GM20000 (cell line): ENCODE data around the gene TXN.
"Not testable (repeated sequence)": the region's sequence is repeated elsewhere in the genome, so short reads cannot be mapped to it uniquely, and the experiment has no call there.

ENCODE experiments used
- DNase-seq: peaks from one replicate; pipeline ENCODE4 v3.0.0; 2012; ENCODE audit warnings: low spot score
- CTCF ChIP-seq: IDR thresholded peaks from 2 replicates; pipeline ENCODE4 v1.5.1; 2012; ENCODE audit warnings: mild to moderate bottlenecking, control low read depth; ENCODE audit errors: extremely low read depth, missing control alignments

Gene TXN

GRCh38 chr9:110208031-110208430, 48.3 kb downstream of the TXN start, which contains the start of gene C9orf152:
Gene C9orf152 (minus strand): TSS chr9:110208159. CDS start chr9:110207579, 580 bp downstream.
- TF ChIP-seq CTCF: no peak
- no peak for DNase-seq

- DNase-seq: no peak
- TF ChIP-seq CTCF: no peak
These were observed 49.2 kb downstream of the TXN start for GRCh38 chr9:110207071-110207641.

- no peak for TF ChIP-seq CTCF
- no peak for DNase-seq
These were observed 49.9 kb downstream of the TXN start for GRCh38 chr9:110206389-110206788.

- not testable (repeated sequence) for DNase-seq
These were observed 50.7 kb downstream of the TXN start for GRCh38 chr9:110205612-110206011.

GRCh38 chr9:110202232-110202631, 54.1 kb downstream of the TXN start:
- no peak for DNase-seq
- no peak for TF ChIP-seq CTCF

GRCh38 chr9:110199643-110200042, 56.7 kb downstream of the TXN start:
- no peak for TF ChIP-seq CTCF
- no peak for DNase-seq

GRCh38 chr9:110198357-110198756, 58.0 kb downstream of the TXN start:
- DNase-seq: no peak
- no peak for TF ChIP-seq CTCF

GRCh38 chr9:110197330-110198187, 58.7 kb downstream of the TXN start:
- no peak for DNase-seq
- TF ChIP-seq CTCF: no peak

GRCh38 chr9:110196084-110196499, 60.2 kb downstream of the TXN start:
- not testable (repeated sequence) for DNase-seq
